K562 (cell line): ENCODE results near the gene HNMT. TPM values are rescaled to one million over a fixed set of nuclear protein-coding genes. Genes with fewer than 3 reads are reported as not detected.

Source experiments
- CEBPG ChIP-seq, 3 experiments: fragments of 200-800 bp in 1 of 3; sonication (Bioruptor generic) in 1 of 3; sonication (generic) in 1 of 3; formaldehyde crosslinking in 1 of 3; IDR thresholded peaks in 2 of 3; conservative IDR thresholded peaks in 1 of 3; 2 replicates each; pipeline versions ENCODE4 v1.6.1 to v1.8.0; 2016 to 2022; ENCODE audit warnings: missing compliant biosample characterization in 2 of 3, missing genetic modification characterization in 2 of 3, mild to moderate bottlenecking in 1 of 3, missing genetic modification reagents in 1 of 3
- CHAMP1 ChIP-seq: fragments of 450-650 bp; IDR thresholded peaks from 2 replicates; pipeline ENCODE4 v1.6.1; 2016; ENCODE audit warnings: mild to moderate bottlenecking
- CHCHD3 ChIP-seq: fragments of 250-450 bp; sonication (Bioruptor Pico); IDR thresholded peaks from 2 replicates; pipeline ENCODE4 v2.1.2; 2022; ENCODE audit warnings: mild to moderate bottlenecking
- CHD2 ChIP-seq: IDR thresholded peaks from 2 replicates; pipeline ENCODE4 v1.6.1; 2011; ENCODE audit warnings: low read depth, low read length
- CUX1 ChIP-seq: fragments of 200-800 bp; sonication (Bioruptor generic); IDR thresholded peaks from 2 replicates; pipeline ENCODE4 v1.6.1; 2016; ENCODE audit warnings: missing genetic modification characterization, missing compliant biosample characterization
- DLX4 ChIP-seq: fragments of 250-450 bp; sonication (Bioruptor Pico); IDR thresholded peaks from 2 replicates; pipeline ENCODE4 v1.6.1; 2021; ENCODE audit warnings: mild to moderate bottlenecking
- LARP7 ChIP-seq: fragments of 450-650 bp; IDR thresholded peaks from 2 replicates; pipeline ENCODE4 v1.6.1; 2016
- MBD1 ChIP-seq: fragments of 250-450 bp; sonication (Bioruptor Pico); IDR thresholded peaks from 2 replicates; pipeline ENCODE4 v1.8.0; 2022; ENCODE audit warnings: inconsistent platforms
- NFE2 ChIP-seq: IDR thresholded peaks from 2 replicates; pipeline ENCODE4 v1.6.1; 2014; ENCODE audit warnings: antibody characterized with exemption, low read depth
- PATZ1 ChIP-seq: fragments of 250-450 bp; sonication (Bioruptor Pico); IDR thresholded peaks from 2 replicates; pipeline ENCODE4 v1.5.0; 2020; ENCODE audit warnings: mild to moderate bottlenecking, borderline replicate concordance
- RBM22 ChIP-seq: fragments of 200-400 bp; formaldehyde crosslinking; IDR thresholded peaks from 2 replicates; pipeline ENCODE4 v1.6.1; 2018; ENCODE audit warnings: low read length, low read depth; ENCODE audit not compliant: poor library complexity, severe bottlenecking
- RFX1 ChIP-seq: fragments of 450-650 bp; IDR thresholded peaks from 2 replicates; pipeline ENCODE4 v1.6.1; 2016; ENCODE audit warnings: mild to moderate bottlenecking, moderate library complexity
- TARDBP ChIP-seq: fragments of 450-650 bp; IDR thresholded peaks from 2 replicates; pipeline ENCODE4 v1.6.1; 2016
- ZKSCAN1 ChIP-seq: fragments of 150-350 bp; IDR thresholded peaks from 2 replicates; pipeline ENCODE4 v1.6.1; 2016; ENCODE audit warnings: low read depth, low read length
- ZNF507 ChIP-seq: conservative IDR thresholded peaks from 2 replicates; pipeline ENCODE4 v1.6.1; 2017; ENCODE audit warnings: missing genetic modification characterization, missing compliant biosample characterization
- ZNF695 ChIP-seq: fragments of 450-650 bp; formaldehyde crosslinking; IDR thresholded peaks from 2 replicates; pipeline ENCODE4 v1.4.0; 2020; ENCODE audit warnings: mild to moderate bottlenecking, moderate library complexity
- polyA plus RNA-seq, 8 experiments: library from polyadenylated mRNA; depleted of rRNA in 4 of 8; stranded (reverse) in 5 of 8; unstranded in 3 of 8; fragments of >200 nt; fragmentation: Nextera tagmentation in 2 of 8; fragmentation: Illumina TruSeq in 1 of 8; extraction: Ambion mirVana in 2 of 8; extraction: Trizol in 1 of 8; gene quantifications; 2 replicates each; pipeline versions ENCODE4 v1.2.1 to v1.2.3, GENCODE V29; 2011 to 2014; ENCODE audit warnings: inconsistent platforms in 1 of 8, missing spikeins in 1 of 8
- total RNA-seq, 7 experiments: library from RNA; depleted of rRNA in 6 of 7; stranded (reverse); fragments of >200 nt in 6 of 7; fragmentation: Illumina TruSeq in 2 of 7; extraction: Trizol in 2 of 7; gene quantifications; 2 replicates each; pipeline versions ENCODE4 v1.2.1 to v1.2.3, GENCODE V29; 2011 to 2021; ENCODE audit warnings: low replicate concordance in 1 of 7

HNMT gene
- total and polyA plus RNA-seq, 9 of the 15 experiments (the other 6 are each of a cell fraction or from before 2014, with no cell fraction given) = 3.1 to 10.9 (median 5.3) TPM

GRCh38 chr2:138023298-138023697 lies 59.0 kb downstream of the HNMT start (continued):
- TF ChIP-seq CHCHD3 (CRISPR knock-in tag) (no peak), TARDBP (no peak), CEBPG (CRISPR knock-in tag; IDR thresholded peaks at IDR 0.05) (no peak), CEBPG (tag; conservative IDR thresholded peaks at IDR 0.05 in 1 of 2, IDR thresholded peaks at IDR 0.05 in 1 of 2) (peak; percentile 60 to 92; a peak in 3 of 4 replicates), ZNF507 (tag) (no peak), CUX1 (CRISPR knock-in tag) (no peak), RFX1 (no peak), CHAMP1 (0 out of 2 replicates have a peak, but pooled peaks have one; percentile 42), PATZ1 (no peak), CHD2 (no peak), ZKSCAN1 (no peak), LARP7 (no peak), ZNF695 (no peak), MBD1 (CRISPR knock-in tag) (no peak), DLX4 (CRISPR knock-in tag) (no peak), RBM22 (no peak), NFE2 (peak; percentile 95)
